HG03565 (cell line): ENCODE data around the gene CDYL.

Source experiments
- ATAC-seq: cut with Tn5 transposase; IDR thresholded peaks from one replicate; pipeline ENCODE4 v1.9.1; 2021; ENCODE audit warnings: mild to moderate bottlenecking, moderate library complexity; ENCODE audit not compliant: unreplicated experiment

CDYL gene

DNA sequence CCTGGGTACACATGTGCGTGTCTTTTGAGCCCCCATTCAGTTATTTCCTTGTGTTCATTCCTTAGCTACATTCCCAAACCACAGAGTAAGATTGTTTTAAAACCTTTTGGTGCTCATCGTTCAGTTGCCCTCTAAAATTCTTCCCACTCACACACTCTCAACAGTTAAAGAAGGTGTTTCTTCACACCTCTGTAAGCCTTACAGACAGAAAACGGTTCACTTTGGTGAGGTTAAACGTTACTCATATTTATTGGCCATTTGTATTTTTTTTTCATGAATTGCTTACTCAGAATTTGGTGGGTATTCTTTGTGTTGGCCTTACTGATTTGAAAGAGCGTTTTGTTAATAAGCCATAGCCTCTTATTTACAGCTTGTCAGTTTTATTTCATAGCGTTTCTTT is 97.7 kb downstream of the CDYL start:
- no peak for ATAC-seq

- ATAC-seq, result peak; percentile 69
These were observed 103.6 kb downstream of the CDYL start for GRCh38 chr6:4879741-4880275.

GRCh38 chr6:4880363-4880762 is 104.2 kb downstream of the CDYL start:
- no peak for ATAC-seq

GRCh38 chr6:4883298-4883697 is 107.1 kb downstream of the CDYL start:
- ATAC-seq, result no peak

- ATAC-seq, result no peak
These were observed 108.6 kb downstream of the CDYL start for GRCh38 chr6:4884646-4885340.

DNA sequence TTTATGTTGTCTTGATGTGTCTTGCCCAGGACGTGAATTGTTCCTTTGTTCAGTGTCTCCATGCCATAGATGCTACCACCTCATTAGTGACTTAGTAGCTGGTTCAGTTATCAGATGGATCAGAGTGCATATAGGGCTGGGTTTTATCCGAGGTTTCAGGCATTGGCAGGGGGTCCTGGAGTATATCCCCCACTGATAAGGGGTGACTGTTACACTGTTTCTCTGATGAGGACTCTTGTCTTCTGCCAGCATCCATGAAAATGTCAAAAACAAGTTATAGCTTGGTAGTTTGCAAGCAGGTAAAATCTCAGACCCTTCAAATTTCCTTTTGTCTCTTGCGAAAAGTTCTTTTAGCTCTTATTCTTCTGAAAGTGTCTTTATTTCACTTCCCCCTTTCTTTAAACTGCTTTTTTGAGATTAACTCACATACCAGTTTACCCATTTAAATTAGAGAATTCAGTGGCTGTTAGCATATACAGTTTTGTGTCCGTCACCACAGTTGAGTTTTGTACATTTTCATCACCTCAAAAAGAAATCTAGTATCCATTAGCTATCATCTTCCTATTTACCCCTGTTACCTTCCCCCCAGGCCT is 109.2 kb downstream of the CDYL start:
- no peak for ATAC-seq

DNA sequence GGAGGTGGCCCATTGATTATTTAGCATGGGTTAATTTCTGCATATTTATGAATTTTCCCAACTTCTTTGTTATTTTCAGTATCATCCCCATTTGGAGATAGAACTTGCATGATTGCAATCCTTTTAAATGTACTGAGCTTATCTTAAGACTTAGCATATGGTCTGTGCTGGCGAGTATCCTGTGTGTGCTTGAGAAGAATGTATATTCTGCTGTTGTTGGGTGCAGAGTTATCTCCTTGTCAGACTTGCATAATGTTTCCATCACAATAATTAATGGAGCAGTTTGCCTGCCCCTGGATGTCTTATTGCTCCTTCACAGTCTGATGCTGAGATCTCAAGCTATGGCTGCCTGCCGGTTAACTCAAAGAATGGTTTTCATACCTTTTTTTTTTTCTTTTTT is 112.6 kb downstream of the CDYL start:
- no peak for ATAC-seq

- ATAC-seq, result no peak
These were observed 113.5 kb downstream of the CDYL start for GRCh38 chr6:4889701-4890100.

DNA sequence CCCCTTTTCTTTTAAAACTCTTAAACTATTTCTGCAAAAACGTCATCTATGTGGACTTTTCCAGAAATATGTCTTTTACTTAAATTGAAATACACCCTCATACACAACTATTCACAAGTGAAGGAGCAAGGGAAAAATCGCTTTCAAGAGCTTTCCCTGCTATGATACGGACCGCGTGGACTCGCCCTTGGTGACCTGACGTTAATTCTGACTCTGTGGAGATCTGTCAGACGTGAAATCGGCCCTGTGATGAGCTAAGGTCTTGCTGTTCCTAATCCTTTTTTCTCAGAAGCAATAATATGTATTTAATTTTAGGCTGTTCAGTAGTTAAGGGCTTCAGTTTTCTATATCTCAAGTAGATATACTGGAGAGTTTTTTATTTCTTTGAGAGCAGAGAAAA is 114.0 kb downstream of the CDYL start:
- no peak for ATAC-seq

- ATAC-seq, result no peak
These were observed 114.4 kb downstream of the CDYL start for GRCh38 chr6:4890627-4891026.

GRCh38 chr6:4891141-4891540 is 114.9 kb downstream of the CDYL start:
- ATAC-seq, result no peak

DNA sequence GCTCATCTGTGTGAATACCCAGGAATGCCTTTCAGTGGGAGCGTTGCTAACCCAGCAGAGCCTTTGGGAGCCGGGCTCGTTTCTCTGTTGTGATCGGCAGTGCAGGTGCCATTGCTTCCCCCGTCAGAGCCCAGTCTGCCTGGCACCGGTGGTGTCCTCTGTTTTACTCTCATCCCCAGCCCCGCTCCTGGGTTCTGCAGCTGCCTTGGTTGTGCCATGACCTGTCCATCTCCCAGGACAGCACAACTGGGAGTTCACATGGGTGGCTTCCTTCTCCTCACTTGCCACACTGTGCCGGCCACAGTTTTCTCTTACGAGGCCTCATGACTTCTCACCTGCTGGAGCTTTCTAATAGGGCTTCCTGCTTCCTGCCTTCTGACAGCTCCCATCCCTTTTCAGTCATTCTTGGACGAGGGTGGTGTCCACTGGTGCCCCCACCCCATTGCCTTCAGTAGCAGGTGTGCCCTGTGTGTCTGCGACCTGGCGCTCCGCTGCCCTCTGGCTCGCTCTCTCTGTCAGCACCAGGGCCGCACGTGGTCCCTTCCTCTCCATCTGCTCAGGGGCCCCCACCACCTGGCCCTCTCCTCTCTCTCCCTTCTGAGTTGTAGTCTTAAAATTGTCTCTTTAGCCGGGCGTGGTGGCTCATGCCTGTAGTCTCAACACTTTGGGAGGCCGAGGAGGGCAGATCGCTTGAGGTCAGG is 116.7 kb downstream of the CDYL start:
- ATAC-seq, result no peak

- ATAC-seq, result no peak
These were observed 117.8 kb downstream of the CDYL start for GRCh38 chr6:4894049-4894448.

DNA sequence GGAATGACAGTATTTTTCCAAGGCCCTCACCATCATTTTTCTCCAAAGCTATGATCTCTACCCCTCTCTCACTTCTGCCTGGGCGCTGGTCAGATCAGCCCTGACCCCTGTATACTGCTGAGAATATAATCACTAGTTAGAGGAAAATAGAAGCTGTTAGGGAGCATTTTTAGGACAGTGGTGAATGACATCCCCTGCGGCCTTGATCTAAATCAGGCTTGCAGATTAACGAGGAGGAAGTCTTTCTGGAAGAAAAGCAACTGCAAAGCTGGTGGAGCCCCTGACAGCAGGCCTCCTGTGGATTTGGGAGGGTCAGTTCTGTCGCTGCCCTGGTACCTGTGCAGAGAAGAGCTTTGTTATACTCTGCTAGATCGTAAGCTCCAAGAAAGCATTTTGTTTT is 119.8 kb downstream of the CDYL start:
- ATAC-seq, result no peak

- ATAC-seq, result no peak
These were observed 120.2 kb downstream of the CDYL start for GRCh38 chr6:4896401-4896800.

- no peak for ATAC-seq
These were observed 123.2 kb downstream of the CDYL start for GRCh38 chr6:4899249-4900034.

GRCh38 chr6:4901386-4902061 is 125.3 kb downstream of the CDYL start:
- peak; percentile 50 for ATAC-seq

DNA sequence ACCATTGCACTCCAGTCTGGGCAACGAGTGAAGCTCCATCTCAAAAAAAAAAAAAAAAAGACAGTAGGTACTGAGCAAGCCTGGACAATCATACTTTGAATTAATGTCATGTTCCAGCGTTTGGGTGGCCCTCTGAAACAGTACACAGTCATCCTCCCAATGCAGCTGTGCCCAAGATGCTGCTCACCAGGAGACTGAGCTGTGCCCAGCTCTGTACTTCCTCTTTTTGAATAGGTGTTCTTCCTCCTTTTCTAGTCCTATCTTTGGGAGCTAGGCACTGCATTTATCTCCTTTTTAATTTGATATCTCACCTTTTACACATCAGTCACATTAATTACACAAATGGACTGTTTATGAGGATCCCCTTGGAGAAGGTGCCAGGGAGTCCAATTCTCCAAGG is 126.2 kb downstream of the CDYL start:
- ATAC-seq, result no peak

DNA sequence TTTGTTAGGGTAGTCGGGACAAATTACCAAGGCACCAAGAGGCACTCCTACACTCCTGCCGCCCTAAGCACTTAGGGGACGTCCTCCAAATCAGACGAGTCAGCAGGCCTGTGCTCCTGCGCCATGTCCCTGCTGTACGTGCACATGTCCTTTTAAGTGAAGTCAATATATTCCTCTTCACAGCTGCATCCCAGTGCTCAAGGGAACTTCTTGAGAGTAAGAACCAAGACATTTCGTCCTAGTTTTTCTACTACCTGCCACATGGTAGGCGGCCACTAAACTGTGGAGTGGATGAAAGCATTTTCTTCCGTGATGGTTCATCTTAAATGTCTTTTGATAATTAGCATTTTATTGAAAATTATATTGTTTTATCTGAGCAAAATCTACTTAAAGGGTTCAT is 126.9 kb downstream of the CDYL start:
- ATAC-seq, result no peak

- ATAC-seq, result no peak
These were observed 127.7 kb downstream of the CDYL start for GRCh38 chr6:4903751-4904370.
